ENCODE results near the gene RAD51B.
"Not testable (repeated sequence)": the region's sequence is repeated elsewhere in the genome, so short reads cannot be mapped to it uniquely, and the experiment has no call there.

Gene RAD51B

GRCh38 chr14:68178282-68178681, 358.7 kb downstream of the RAD51B start:
- Histone ChIP-seq H3K9ac (ENCODE audit: low read length) (no peak overlapping the region), H3K27me3 (ENCODE audit: control insufficient read depth, insufficient read depth, low read length) (no peaks in the 10 kb centered on the region), H3K27ac (ENCODE audit: low read length) (no peak overlapping the region), H3K4me3 (ENCODE audit: low read length) (no peak overlapping the region), H3K36me3 (ENCODE audit: control insufficient read depth, low read depth, low read length) (no peaks in the 10 kb centered on the region), H3K9me3 (ENCODE audit: control insufficient read depth, low read depth, low read length) (no peaks in the 10 kb centered on the region), H3K4me1 (ENCODE audit: control insufficient read depth, low read depth, low read length) (peaks cover 11% of the 10 kb centered on the region)

GRCh38 chr14:68181519-68182326, 362.1 kb downstream of the RAD51B start:
- H3K4me3 ChIP-seq (ENCODE audit: low read length): no peak overlapping the region
- H3K27ac ChIP-seq (ENCODE audit: low read length): no peak overlapping the region
- H3K36me3 ChIP-seq (ENCODE audit: control insufficient read depth, low read depth, low read length): no peaks in the 10 kb centered on the region
- H3K4me1 ChIP-seq (ENCODE audit: control insufficient read depth, low read depth, low read length): peaks cover 11% of the 10 kb centered on the region
- H3K27me3 ChIP-seq (ENCODE audit: control insufficient read depth, insufficient read depth, low read length): no peaks in the 10 kb centered on the region
- no peak overlapping the region for H3K9ac ChIP-seq (ENCODE audit: low read length)
- H3K9me3 ChIP-seq (ENCODE audit: control insufficient read depth, low read depth, low read length): no peaks in the 10 kb centered on the region

- Histone ChIP-seq H3K27me3 (ENCODE audit: control insufficient read depth, insufficient read depth, low read length) (no peaks in the 10 kb centered on the region), H3K27ac (ENCODE audit: low read length) (no peak overlapping the region), H3K9me3 (ENCODE audit: control insufficient read depth, low read depth, low read length) (no peaks in the 10 kb centered on the region), H3K36me3 (ENCODE audit: control insufficient read depth, low read depth, low read length) (no peaks in the 10 kb centered on the region), H3K9ac (ENCODE audit: low read length) (no peak overlapping the region), H3K4me1 (ENCODE audit: control insufficient read depth, low read depth, low read length) (peaks cover 11% of the 10 kb centered on the region), H3K4me3 (ENCODE audit: low read length) (no peak overlapping the region)
These were observed 362.9 kb downstream of the RAD51B start for GRCh38 chr14:68182492-68182891.

- not testable (repeated sequence) for H3K36me3 ChIP-seq (ENCODE audit: control insufficient read depth, low read depth, low read length); H3K9ac ChIP-seq (ENCODE audit: low read length); H3K9me3 ChIP-seq (ENCODE audit: control insufficient read depth, low read depth, low read length); H3K4me3 ChIP-seq (ENCODE audit: low read length); H3K27ac ChIP-seq (ENCODE audit: low read length); H3K27me3 ChIP-seq (ENCODE audit: control insufficient read depth, insufficient read depth, low read length); H3K4me1 ChIP-seq (ENCODE audit: control insufficient read depth, low read depth, low read length)
These were observed 367.1 kb downstream of the RAD51B start for GRCh38 chr14:68186500-68187276.

- no peaks in the 10 kb centered on the region for H3K27me3 ChIP-seq (ENCODE audit: control insufficient read depth, insufficient read depth, low read length)
- no peak overlapping the region for H3K9ac ChIP-seq (ENCODE audit: low read length)
- H3K27ac ChIP-seq (ENCODE audit: low read length): no peak overlapping the region
- no peaks in the 10 kb centered on the region for H3K36me3 ChIP-seq (ENCODE audit: control insufficient read depth, low read depth, low read length)
- no peak overlapping the region for H3K4me3 ChIP-seq (ENCODE audit: low read length)
- H3K9me3 ChIP-seq (ENCODE audit: control insufficient read depth, low read depth, low read length): no peaks in the 10 kb centered on the region
- peaks cover 11% of the 10 kb centered on the region for H3K4me1 ChIP-seq (ENCODE audit: control insufficient read depth, low read depth, low read length)
These were observed 368.6 kb downstream of the RAD51B start for GRCh38 chr14:68188174-68188573.

- Histone ChIP-seq H3K36me3 (ENCODE audit: control insufficient read depth, low read depth, low read length) (no peaks in the 10 kb centered on the region), H3K27me3 (ENCODE audit: control insufficient read depth, insufficient read depth, low read length) (no peaks in the 10 kb centered on the region), H3K4me3 (ENCODE audit: low read length) (no peak overlapping the region), H3K9me3 (ENCODE audit: control insufficient read depth, low read depth, low read length) (no peaks in the 10 kb centered on the region), H3K9ac (ENCODE audit: low read length) (no peak overlapping the region), H3K27ac (ENCODE audit: low read length) (no peak overlapping the region), H3K4me1 (ENCODE audit: control insufficient read depth, low read depth, low read length) (peaks cover 15% of the 10 kb centered on the region)
These were observed 370.5 kb downstream of the RAD51B start for GRCh38 chr14:68190032-68190431.

- Histone ChIP-seq H3K9me3 (ENCODE audit: control insufficient read depth, low read depth, low read length) (no peaks in the 10 kb centered on the region), H3K4me3 (ENCODE audit: low read length) (no peak overlapping the region), H3K36me3 (ENCODE audit: control insufficient read depth, low read depth, low read length) (no peaks in the 10 kb centered on the region), H3K27me3 (ENCODE audit: control insufficient read depth, insufficient read depth, low read length) (no peaks in the 10 kb centered on the region), H3K9ac (ENCODE audit: low read length) (no peak overlapping the region), H3K27ac (ENCODE audit: low read length) (no peak overlapping the region), H3K4me1 (ENCODE audit: control insufficient read depth, low read depth, low read length) (peaks cover 18% of the 10 kb centered on the region)
These were observed 372.2 kb downstream of the RAD51B start for GRCh38 chr14:68191567-68192321.

GRCh38 chr14:68192935-68193334, 373.4 kb downstream of the RAD51B start:
- Histone ChIP-seq H3K4me3 (ENCODE audit: low read length) (no peak overlapping the region), H3K4me1 (ENCODE audit: control insufficient read depth, low read depth, low read length) (peaks cover 29% of the 10 kb centered on the region), H3K27ac (ENCODE audit: low read length) (no peak overlapping the region)

GRCh38 chr14:68193970-68194681, 374.5 kb downstream of the RAD51B start:
- Histone ChIP-seq H3K9ac (ENCODE audit: low read length) (no peak overlapping the region), H3K27me3 (ENCODE audit: control insufficient read depth, insufficient read depth, low read length) (no peaks in the 10 kb centered on the region), H3K27ac (ENCODE audit: low read length) (no peak overlapping the region), H3K4me3 (ENCODE audit: low read length) (no peak overlapping the region), H3K9me3 (ENCODE audit: control insufficient read depth, low read depth, low read length) (no peaks in the 10 kb centered on the region), H3K36me3 (ENCODE audit: control insufficient read depth, low read depth, low read length) (no peaks in the 10 kb centered on the region), H3K4me1 (ENCODE audit: control insufficient read depth, low read depth, low read length) (peaks cover 32% of the 10 kb centered on the region)

More at GRCh38 chr14:68192935-68193334, 373.4 kb downstream of the RAD51B start:
- Histone ChIP-seq H3K36me3 (ENCODE audit: control insufficient read depth, low read depth, low read length) (no peaks in the 10 kb centered on the region), H3K9me3 (ENCODE audit: control insufficient read depth, low read depth, low read length) (no peaks in the 10 kb centered on the region), H3K9ac (ENCODE audit: low read length) (no peak overlapping the region), H3K27me3 (ENCODE audit: control insufficient read depth, insufficient read depth, low read length) (no peaks in the 10 kb centered on the region)

- Histone ChIP-seq H3K9me3 (ENCODE audit: control insufficient read depth, low read depth, low read length) (no peaks in the 10 kb centered on the region), H3K4me3 (ENCODE audit: low read length) (no peak overlapping the region), H3K36me3 (ENCODE audit: control insufficient read depth, low read depth, low read length) (no peaks in the 10 kb centered on the region), H3K4me1 (ENCODE audit: control insufficient read depth, low read depth, low read length) (peaks cover 42% of the 10 kb centered on the region), H3K27ac (ENCODE audit: low read length) (no peak overlapping the region), H3K9ac (ENCODE audit: low read length) (no peak overlapping the region), H3K27me3 (ENCODE audit: control insufficient read depth, insufficient read depth, low read length) (no peaks in the 10 kb centered on the region)
These were observed 375.5 kb downstream of the RAD51B start for GRCh38 chr14:68195126-68195525.

Data from iPS-18a (cell line).